ENCODE measurements around the gene SMIM17. TPM values are rescaled to one million over a fixed set of nuclear protein-coding genes. Genes with fewer than 3 reads are reported as not detected.

SMIM17 gene
- total RNA-seq, 1 donor from 2014 or later = 1.1 TPM

DNA sequence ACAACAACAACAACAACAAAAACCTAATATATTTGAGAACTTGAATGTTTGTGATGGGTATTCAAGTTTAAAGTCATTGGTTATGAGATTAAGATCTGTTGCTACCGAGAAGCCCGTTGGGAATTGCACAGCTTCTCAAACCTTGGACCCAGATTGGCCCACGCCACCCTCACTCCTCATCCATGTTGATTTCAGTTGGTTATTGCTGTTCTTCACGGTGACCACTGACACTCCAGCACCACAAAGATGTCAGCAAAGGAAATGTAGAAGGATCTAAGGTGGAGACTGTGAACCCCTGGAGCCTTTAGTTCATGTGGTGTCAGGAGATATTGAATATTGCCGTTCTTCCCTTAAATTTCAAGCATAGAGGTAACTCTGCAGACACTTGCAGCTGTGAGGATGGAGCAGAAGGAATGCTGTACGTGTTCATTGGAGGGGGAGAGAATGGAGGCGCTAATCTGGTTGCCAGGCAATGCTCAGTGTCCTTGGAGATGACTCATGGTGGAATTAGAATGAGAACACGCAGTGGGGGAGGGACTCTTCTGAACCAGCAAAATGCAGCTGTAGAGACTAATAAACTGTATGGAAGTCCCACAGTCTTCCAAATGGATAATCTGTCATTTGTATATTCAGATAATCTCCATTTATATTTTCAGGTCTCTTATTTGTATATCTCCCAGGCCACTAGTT lies 49.4 kb downstream of the SMIM17 start:
- no peak for DNase-seq (ENCODE audit: extremely low spot score, unreplicated experiment)
- no peak overlapping the region for H3K4me3 Mint-ChIP-seq
- H3K36me3 Mint-ChIP-seq = no peaks in the 10 kb centered on the region
- TF ChIP-seq, protein P1, sequence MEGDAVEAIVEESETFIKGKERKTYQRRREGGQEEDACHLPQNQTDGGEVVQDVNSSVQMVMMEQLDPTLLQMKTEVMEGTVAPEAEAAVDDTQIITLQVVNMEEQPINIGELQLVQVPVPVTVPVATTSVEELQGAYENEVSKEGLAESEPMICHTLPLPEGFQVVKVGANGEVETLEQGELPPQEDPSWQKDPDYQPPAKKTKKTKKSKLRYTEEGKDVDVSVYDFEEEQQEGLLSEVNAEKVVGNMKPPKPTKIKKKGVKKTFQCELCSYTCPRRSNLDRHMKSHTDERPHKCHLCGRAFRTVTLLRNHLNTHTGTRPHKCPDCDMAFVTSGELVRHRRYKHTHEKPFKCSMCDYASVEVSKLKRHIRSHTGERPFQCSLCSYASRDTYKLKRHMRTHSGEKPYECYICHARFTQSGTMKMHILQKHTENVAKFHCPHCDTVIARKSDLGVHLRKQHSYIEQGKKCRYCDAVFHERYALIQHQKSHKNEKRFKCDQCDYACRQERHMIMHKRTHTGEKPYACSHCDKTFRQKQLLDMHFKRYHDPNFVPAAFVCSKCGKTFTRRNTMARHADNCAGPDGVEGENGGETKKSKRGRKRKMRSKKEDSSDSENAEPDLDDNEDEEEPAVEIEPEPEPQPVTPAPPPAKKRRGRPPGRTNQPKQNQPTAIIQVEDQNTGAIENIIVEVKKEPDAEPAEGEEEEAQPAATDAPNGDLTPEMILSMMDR (conservative IDR thresholded peaks at IDR 0.05) = no peak
- H3K9me3 Mint-ChIP-seq = peaks cover 28% of the 10 kb centered on the region
- H3K27ac Mint-ChIP-seq = no peak overlapping the region
- no peaks in the 10 kb centered on the region for H3K27me3 Mint-ChIP-seq
- H3K4me1 Mint-ChIP-seq (ENCODE audit: unreplicated experiment) = no peaks in the 10 kb centered on the region

DNA sequence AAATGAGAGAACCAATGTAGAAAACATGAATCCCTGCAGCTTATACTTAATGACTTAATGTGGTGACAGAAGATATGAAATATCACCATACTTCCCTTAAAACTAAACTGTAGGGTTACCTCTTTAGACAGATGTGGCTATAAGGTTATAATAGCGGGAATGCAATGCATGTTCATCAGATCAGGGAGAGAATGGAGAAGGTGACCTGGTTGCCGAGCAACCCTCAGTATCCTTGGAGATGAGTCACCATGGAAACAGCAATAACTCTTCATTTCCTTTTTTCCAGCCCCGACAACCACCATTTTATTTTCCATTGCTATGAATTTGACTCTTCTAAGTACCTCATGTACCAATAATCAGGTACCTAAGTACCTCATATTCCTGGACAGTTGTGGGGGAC lies 56.6 kb downstream of the SMIM17 start:
- H3K36me3 Mint-ChIP-seq = no peaks in the 10 kb centered on the region
- peaks cover 7% of the 10 kb centered on the region for H3K9me3 Mint-ChIP-seq
- TF ChIP-seq, protein P1 (conservative IDR thresholded peaks at IDR 0.05) = no peak
- H3K27ac Mint-ChIP-seq = no peak overlapping the region
- H3K27me3 Mint-ChIP-seq = no peaks in the 10 kb centered on the region
- no peak overlapping the region for H3K4me3 Mint-ChIP-seq
- no peaks in the 10 kb centered on the region for H3K4me1 Mint-ChIP-seq (ENCODE audit: unreplicated experiment)
- no peak for DNase-seq (ENCODE audit: extremely low spot score, unreplicated experiment)

DNA sequence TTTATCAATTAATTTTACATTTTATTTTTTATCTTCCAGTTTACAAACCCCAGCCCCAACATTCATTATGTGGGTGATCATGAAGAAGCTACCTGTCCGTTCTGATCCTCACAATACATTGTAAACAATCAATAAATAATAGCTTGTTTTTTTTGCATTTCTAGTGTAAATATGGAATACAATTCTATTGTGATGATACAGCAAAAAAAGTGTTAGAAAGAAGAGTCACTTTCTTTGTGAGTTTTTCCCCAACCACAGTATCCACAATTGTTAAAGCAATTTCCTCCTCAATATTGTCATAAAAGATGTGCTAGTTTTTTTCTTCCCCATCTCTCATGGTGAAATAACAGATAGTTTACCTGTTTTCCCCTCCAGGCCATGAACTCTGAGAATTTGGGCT lies 58.9 kb downstream of the SMIM17 start:
- no peaks in the 10 kb centered on the region for H3K4me1 Mint-ChIP-seq (ENCODE audit: unreplicated experiment)
- no peaks in the 10 kb centered on the region for H3K27me3 Mint-ChIP-seq
- H3K9me3 Mint-ChIP-seq = peaks cover 19% of the 10 kb centered on the region
- no peak overlapping the region for H3K27ac Mint-ChIP-seq
- TF ChIP-seq, protein P1 (conservative IDR thresholded peaks at IDR 0.05) = no peak
- no peaks in the 10 kb centered on the region for H3K36me3 Mint-ChIP-seq
- no peak overlapping the region for H3K4me3 Mint-ChIP-seq
- no peak for DNase-seq (ENCODE audit: extremely low spot score, unreplicated experiment)

DNA sequence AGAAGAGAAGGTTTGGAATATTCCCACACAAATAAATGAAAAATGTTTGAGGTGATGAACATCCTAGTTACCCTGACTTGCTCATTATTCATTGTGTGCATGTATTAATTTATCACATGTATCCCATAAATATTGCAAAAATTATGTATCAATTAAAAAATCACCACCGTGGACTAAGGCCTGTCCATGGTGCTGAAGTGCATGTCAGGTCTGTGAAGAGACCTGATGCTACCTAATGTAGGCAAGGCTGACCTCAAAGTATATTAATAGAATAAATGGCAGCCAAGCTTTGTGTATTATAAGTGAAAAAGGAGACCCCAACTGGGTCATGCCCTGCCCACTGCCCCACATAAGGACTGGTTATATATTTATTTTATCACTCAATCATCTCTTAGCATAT lies 63.0 kb downstream of the SMIM17 start:
- no peaks in the 10 kb centered on the region for H3K27me3 Mint-ChIP-seq
- no peak overlapping the region for H3K4me3 Mint-ChIP-seq
- TF ChIP-seq, protein P1 (conservative IDR thresholded peaks at IDR 0.05) = no peak
- no peak for DNase-seq (ENCODE audit: extremely low spot score, unreplicated experiment)
- H3K27ac Mint-ChIP-seq = no peak overlapping the region
- H3K9me3 Mint-ChIP-seq = peaks cover 18% of the 10 kb centered on the region
- no peaks in the 10 kb centered on the region for H3K4me1 Mint-ChIP-seq (ENCODE audit: unreplicated experiment)
- H3K36me3 Mint-ChIP-seq = no peaks in the 10 kb centered on the region

Other genes starting within 250 kb of the SMIM17 start
- gene ZNF582, start 249.6 kb upstream of the SMIM17 start, total RNA-seq (ENCODE audit: low replicate concordance) = 3.7 TPM in 2 replicates
- gene ZNF583, start 238.8 kb upstream of the SMIM17 start, total RNA-seq (ENCODE audit: low replicate concordance) = 5.8 and 11.5 TPM in 2 replicates
- gene ZNF667, start 165.8 kb upstream of the SMIM17 start, total RNA-seq (ENCODE audit: low replicate concordance) = 0.10 TPM in 1 of 2 replicates, not detected in the other
- gene ZNF471, start 135.3 kb upstream of the SMIM17 start, total RNA-seq (ENCODE audit: low replicate concordance) = 0.05 TPM in 1 of 2 replicates, not detected in the other
- gene ZFP28, start 104.2 kb upstream of the SMIM17 start, total RNA-seq (ENCODE audit: low replicate concordance) = 6.2 and 7.2 TPM in 2 replicates
- 5.1 and 6.5 TPM in 2 replicates for gene ZNF470, start 75.7 kb upstream of the SMIM17 start, total RNA-seq (ENCODE audit: low replicate concordance)
- 10.4 and 15.8 TPM in 2 replicates for gene ZNF71, start 47.9 kb upstream of the SMIM17 start, total RNA-seq (ENCODE audit: low replicate concordance)
- 0.12 and 0.74 TPM in 2 replicates for gene ZNF835, start 28.6 kb downstream of the SMIM17 start, total RNA-seq (ENCODE audit: low replicate concordance)
- gene PEG3, start 197.6 kb downstream of the SMIM17 start, total RNA-seq (ENCODE audit: low replicate concordance) = not detected in 2 replicates
- not detected in 2 replicates for gene ZIM2, start 197.6 kb downstream of the SMIM17 start, total RNA-seq (ENCODE audit: low replicate concordance)

Data from type B pancreatic cell (in vitro differentiated cells).